B cell (primary cell): ENCODE measurements around the gene SERPINF2. TPM values are rescaled to one million over a fixed set of nuclear protein-coding genes. Genes with fewer than 3 reads are reported as not detected.
"Not testable (repeated sequence)": the region's sequence is repeated elsewhere in the genome, so short reads cannot be mapped to it uniquely, and the experiment has no call there.

ENCODE experiments used
- ATAC-seq: fragments of 200-7000 bp; cut with Tn5 transposase; one replicate; pipeline ENCODE4 v1.10.0; 2021; ENCODE audit warnings: low read depth, mild to moderate bottlenecking, moderate number of reproducible peaks, moderate library complexity
- CTCF ChIA-PET: fragments of 350-600 bp; sonication (Branson Sonifier 250); formaldehyde crosslinking; loops from one replicate; lab custom pipeline; 2021; ENCODE audit warnings: antibody characterized with exemption, inconsistent platforms; lab: Charles Lee
- POLR2A ChIA-PET: fragments of 350-600 bp; sonication (Branson Sonifier 250); formaldehyde crosslinking; loops from one replicate; lab custom pipeline; 2021; ENCODE audit warnings: antibody characterized with exemption; lab: Charles Lee
- DNase-seq: peaks from one replicate; pipeline ENCODE4 v3.0.0; 2013
- H2AFZ ChIP-seq: 2 replicates; pipeline ENCODE4 v1.6.1; 2012; ENCODE audit warnings: mild to moderate bottlenecking, low read depth, low read length; ENCODE audit not compliant: insufficient read depth, poor library complexity, severe bottlenecking
- H3K27ac ChIP-seq, 2 donors: 1 replicate in 1 of 2; 2 replicates in 1 of 2; pipeline ENCODE4 v1.5.1; 2012 to 2013; ENCODE audit warnings: low read length in 2 of 2, mild to moderate bottlenecking in 2 of 2, moderate library complexity in 1 of 2
- H3K27me3 ChIP-seq, 4 experiments: fragments of 200-600 bp in 1 of 4; sonication (generic) in 1 of 4; replicated peaks in 1 of 4; 1 replicate in 2 of 4; 2 replicates in 2 of 4; pipeline versions ENCODE4 v1.6.1 to v1.7.0; 2013 to 2016; ENCODE audit warnings: low read length in 3 of 4, mild to moderate bottlenecking in 2 of 4, mixed read lengths in 1 of 4, moderate library complexity in 1 of 4; ENCODE audit not compliant: insufficient read depth in 4 of 4, control insufficient read depth in 3 of 4; ENCODE audit errors: control extremely low read depth in 1 of 4
- H3K36me3 ChIP-seq, 2 experiments: replicated peaks in 1 of 2; 1 replicate in 1 of 2; 2 replicates in 1 of 2; pipeline versions ENCODE4 v1.6.1 to v1.7.1; 2013; ENCODE audit warnings: low read length in 1 of 2; ENCODE audit not compliant: insufficient read depth in 2 of 2, control insufficient read depth in 1 of 2; ENCODE audit errors: control extremely low read depth in 1 of 2, extremely low read depth in 1 of 2
- H3K4me1 ChIP-seq, 2 donors: fragments of 200-600 bp in 1 of 2; sonication (generic) in 1 of 2; 1 replicate in 1 of 2; 2 replicates in 1 of 2; pipeline versions ENCODE4 v1.5.1 to v1.6.1; 2013 to 2017; ENCODE audit warnings: low read length in 2 of 2; ENCODE audit not compliant: control insufficient read depth in 2 of 2, insufficient read depth in 2 of 2
- H3K4me2 ChIP-seq: replicated peaks from 2 replicates; pipeline ENCODE3; 2012; ENCODE audit warnings: mild to moderate bottlenecking, low read depth, low read length; ENCODE audit not compliant: poor library complexity, severe bottlenecking
- H3K4me3 ChIP-seq, 5 experiments: fragments of 200-600 bp in 1 of 5; sonication (generic) in 1 of 5; 1 replicate in 3 of 5; 2 replicates in 2 of 5; pipeline versions ENCODE4 v1.5.1 to v1.7.0; 2011 to 2016; ENCODE audit warnings: low read length in 4 of 5, mild to moderate bottlenecking in 4 of 5, low read depth in 2 of 5, control low read depth in 1 of 5, moderate library complexity in 1 of 5; ENCODE audit not compliant: insufficient read depth in 1 of 5; ENCODE audit errors: control extremely low read depth in 1 of 5, extremely low read depth in 1 of 5
- H3K79me2 ChIP-seq: fragments of 200-600 bp; sonication (generic); one replicate; pipeline ENCODE4 v1.6.0; 2016; ENCODE audit warnings: low read length; ENCODE audit not compliant: control insufficient read depth, insufficient read depth
- H3K9ac ChIP-seq: fragments of 200-600 bp; sonication (generic); 2 replicates; pipeline ENCODE4 v1.6.1; 2017; ENCODE audit warnings: mild to moderate bottlenecking, low read length, moderate library complexity
- H3K9me3 ChIP-seq, 3 donors: one replicate each; pipeline versions ENCODE4 v1.6.1 to v1.7.1; 2013; ENCODE audit warnings: low read length in 2 of 3; ENCODE audit not compliant: control insufficient read depth in 2 of 3, insufficient read depth in 1 of 3; ENCODE audit errors: control extremely low read depth in 1 of 3
- H4K20me1 ChIP-seq: 2 replicates; pipeline ENCODE4 v1.6.0; 2012; ENCODE audit warnings: mild to moderate bottlenecking, low read length; ENCODE audit not compliant: insufficient read depth, control insufficient read depth, poor library complexity, severe bottlenecking
- H3K27ac Mint-ChIP-seq: one replicate; pipeline ENCODE4 v1.8.0; 2021; ENCODE audit warnings: mixed read lengths
- H3K27me3 Mint-ChIP-seq: one replicate; pipeline ENCODE4 v1.8.0; 2021; ENCODE audit warnings: mixed read lengths
- H3K4me1 Mint-ChIP-seq: one replicate; pipeline ENCODE4 v1.8.0; 2021; ENCODE audit warnings: mixed read lengths
- H3K4me3 Mint-ChIP-seq: one replicate; pipeline ENCODE4 v1.8.0; 2021; ENCODE audit warnings: mixed read lengths
- H3K9me3 Mint-ChIP-seq: one replicate; pipeline ENCODE4 v1.8.0; 2022; ENCODE audit warnings: mixed read lengths; ENCODE audit not compliant: insufficient read depth
- EZH2 ChIP-seq: IDR thresholded peaks from 2 replicates; pipeline ENCODE4 v1.6.1; 2012; ENCODE audit warnings: borderline replicate concordance, low read depth, mild to moderate bottlenecking, moderate library complexity, low read length; ENCODE audit not compliant: insufficient read depth, poor library complexity, severe bottlenecking
- WGBS: methylation state at CpG from one replicate; pipeline ENCODE4 v1.1.5; 2013; ENCODE audit warnings: missing lambda C conversion rate; ENCODE audit not compliant: insufficient coverage; 5-methylcytosine and 5-hydroxymethylcytosine counted together
- intact Hi-C: fragments of 100-400 bp; cut with micrococcal nuclease; formaldehyde crosslinking; loops from one replicate; pipeline ENCODE4 v1.10.0; 2022
- polyA plus RNA-seq: library from polyadenylated mRNA; depleted of rRNA; stranded (reverse); fragments of >200 nt; gene quantifications from 2 replicates; pipeline ENCODE4 v1.2.3, GENCODE V29; 2012
- total RNA-seq, 2 donors: library from RNA; stranded (reverse); fragments of 120-200 nt in 1 of 2; gene quantifications; 1 replicate in 1 of 2; 2 replicates in 1 of 2; pipeline versions ENCODE4 v1.2.3 to v1.2.4, GENCODE V29; 2013 to 2022
- TF ChIP-seq, protein P1 (sequence below): fragments of 200-600 bp; IDR thresholded peaks from one replicate; pipeline ENCODE4 v1.8.0; 2022; ENCODE audit warnings: antibody characterized with exemption, mild to moderate bottlenecking

Gene SERPINF2
- total and polyA plus RNA-seq, 2 donors (not counting 1 experiment from before 2014, with no cell fraction given) = 0.97 to 3.9 TPM

DNA sequence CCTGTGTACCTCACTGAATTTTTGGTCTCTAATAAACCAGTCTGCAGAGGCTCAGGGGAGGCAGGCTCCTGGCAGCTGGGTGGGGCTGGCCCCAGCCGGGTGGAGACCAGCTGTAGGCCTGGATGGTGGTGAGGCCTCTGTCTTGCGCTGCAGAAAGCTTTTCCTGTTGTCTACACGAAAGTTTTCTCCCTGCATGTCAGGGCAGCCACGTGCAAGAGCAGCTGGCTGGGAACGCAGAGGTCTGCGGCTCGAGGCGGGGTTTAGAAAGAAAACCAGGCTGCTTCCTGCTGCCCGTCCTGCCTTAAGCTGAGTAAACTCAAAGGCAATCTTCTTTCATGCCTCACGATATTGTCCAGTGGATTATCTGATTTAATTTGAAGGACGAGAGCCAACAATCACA is 21.6 kb downstream of the SERPINF2 start:
- H3K4me3 ChIP-seq = peak overlapping the region in 1 of 5 experiments; percentile 36
- no peaks in the 10 kb centered on the region for H3K79me2 ChIP-seq
- H3K27ac ChIP-seq = peak overlapping the region; percentile 33 to 39
- no peaks in the 10 kb centered on the region for H4K20me1 ChIP-seq
- peak overlapping the region; percentile 89 for H3K27ac Mint-ChIP-seq
- H3K36me3 ChIP-seq = no peaks in the 10 kb centered on the region
- POLR2A ChIA-PET = interaction anchor here (0.8 to 2.3 kb wide), 7 partner anchors 11 to 1913 kb away, joined by 3 to 14 read pairs (median 6); no protein-coding TSS in a partner anchor
- 2% methylated on average over 8 of the region's 11 CpGs for WGBS
- peaks cover 0 to 14% (median 0%) of the 10 kb centered on the region in 3 donors for H3K9me3 ChIP-seq
- peak overlapping the region; percentile 65 for H3K4me3 Mint-ChIP-seq
- peaks cover 38% of the 10 kb centered on the region for H3K4me1 Mint-ChIP-seq
- peaks cover 3% of the 10 kb centered on the region for H3K9me3 Mint-ChIP-seq
- intact Hi-C loops = loop anchor here (1.0 to 2.0 kb wide), 2 partner anchors 12 to 19 kb away; no protein-coding TSS in a partner anchor
- DNase-seq = peak; percentile 69
- H3K4me1 ChIP-seq = peaks cover 24 to 52% of the 10 kb centered on the region in 2 donors
- H3K27me3 ChIP-seq = no peaks in the 10 kb centered on the region
- ATAC-seq = peak; percentile 95
- H3K9ac ChIP-seq = peak overlapping the region; percentile 4
- CTCF ChIA-PET = interaction anchor here (0.6 to 2.8 kb wide), 10 partner anchors 9 to 115 kb away, joined by 3 to 24 read pairs (median 5); partner anchors contain the start of gene RILP
- H3K27me3 Mint-ChIP-seq = no peaks in the 10 kb centered on the region
- peak overlapping the region; percentile 75 for H3K4me2 ChIP-seq
- no peak for TF ChIP-seq EZH2
- TF ChIP-seq, protein P1, sequence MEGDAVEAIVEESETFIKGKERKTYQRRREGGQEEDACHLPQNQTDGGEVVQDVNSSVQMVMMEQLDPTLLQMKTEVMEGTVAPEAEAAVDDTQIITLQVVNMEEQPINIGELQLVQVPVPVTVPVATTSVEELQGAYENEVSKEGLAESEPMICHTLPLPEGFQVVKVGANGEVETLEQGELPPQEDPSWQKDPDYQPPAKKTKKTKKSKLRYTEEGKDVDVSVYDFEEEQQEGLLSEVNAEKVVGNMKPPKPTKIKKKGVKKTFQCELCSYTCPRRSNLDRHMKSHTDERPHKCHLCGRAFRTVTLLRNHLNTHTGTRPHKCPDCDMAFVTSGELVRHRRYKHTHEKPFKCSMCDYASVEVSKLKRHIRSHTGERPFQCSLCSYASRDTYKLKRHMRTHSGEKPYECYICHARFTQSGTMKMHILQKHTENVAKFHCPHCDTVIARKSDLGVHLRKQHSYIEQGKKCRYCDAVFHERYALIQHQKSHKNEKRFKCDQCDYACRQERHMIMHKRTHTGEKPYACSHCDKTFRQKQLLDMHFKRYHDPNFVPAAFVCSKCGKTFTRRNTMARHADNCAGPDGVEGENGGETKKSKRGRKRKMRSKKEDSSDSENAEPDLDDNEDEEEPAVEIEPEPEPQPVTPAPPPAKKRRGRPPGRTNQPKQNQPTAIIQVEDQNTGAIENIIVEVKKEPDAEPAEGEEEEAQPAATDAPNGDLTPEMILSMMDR = no peak
- peak overlapping the region; percentile 68 for H2AFZ ChIP-seq

DNA sequence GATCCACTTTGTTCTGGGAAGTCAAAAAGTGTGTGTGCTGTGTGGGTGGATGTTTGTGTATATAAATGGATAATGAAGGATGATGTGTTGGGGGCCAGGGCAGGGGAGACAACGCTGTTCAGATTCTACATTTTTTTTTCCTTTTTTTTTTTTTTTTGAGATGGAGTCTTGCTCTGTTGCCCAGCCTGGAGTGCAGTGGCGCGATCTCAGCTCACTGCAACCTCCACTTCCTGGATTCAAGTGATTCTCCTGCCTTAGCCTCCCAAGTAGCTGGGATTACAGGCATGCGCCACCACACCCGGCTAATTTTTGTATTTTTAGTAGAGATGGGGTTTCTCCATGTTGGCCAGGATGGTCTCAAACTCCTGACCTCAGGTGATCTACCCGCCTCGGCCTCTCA is 22.0 kb downstream of the SERPINF2 start:
- H3K36me3 ChIP-seq, H3K27me3 Mint-ChIP-seq, H3K79me2 ChIP-seq, H3K9ac ChIP-seq, H3K27me3 ChIP-seq, DNase-seq, ATAC-seq, H4K20me1 ChIP-seq, H3K9me3 Mint-ChIP-seq: not testable (repeated sequence)
- ChIA-PET POLR2A (interaction anchor here (0.8 to 2.3 kb wide), 7 partner anchors 10 to 1913 kb away, joined by 3 to 14 read pairs (median 6); no protein-coding TSS in a partner anchor), CTCF (interaction anchor here (0.6 to 2.8 kb wide), 10 partner anchors 12 to 115 kb away, joined by 3 to 24 read pairs (median 4); partner anchors contain the start of gene RILP)
- peak overlapping the region; percentile 65 for H3K4me3 Mint-ChIP-seq
- peak overlapping the region; percentile 89 for H3K27ac Mint-ChIP-seq
- Histone ChIP-seq H3K4me1 (peaks cover 28 to 57% of the 10 kb centered on the region in 2 donors), H3K4me3 (peak overlapping the region in 1 of 5 experiments; percentile 36), H3K9me3 (peaks cover 0 to 14% (median 0%) of the 10 kb centered on the region in 3 donors), H3K4me2 (peak overlapping the region; percentile 75), H3K27ac (peak overlapping the region in 1 of 2 donors; percentile 39), H2AFZ (peak overlapping the region; percentile 68)
- WGBS = no CpG with 5 or more reads among the region's 7 CpGs
- peaks cover 43% of the 10 kb centered on the region for H3K4me1 Mint-ChIP-seq
- intact Hi-C loops = loop anchor here (1.0 to 2.0 kb wide), 2 partner anchors 12 to 18 kb away; no protein-coding TSS in a partner anchor
